ENCODE results near the gene ACP4. TPM values are rescaled to one million over a fixed set of nuclear protein-coding genes. Genes with fewer than 3 reads are reported as not detected.
"Not testable (repeated sequence)": the region's sequence is repeated elsewhere in the genome, so short reads cannot be mapped to it uniquely, and the experiment has no call there.

The ACP4 gene
- total RNA-seq, 1 donor from 2014 or later: not detected

GRCh38 chr19:50808856-50809255 is 18.6 kb downstream of the ACP4 start:
- DNase-seq (no peak), ATAC-seq (ENCODE audit: low read depth) (no peak)
- peaks cover 7% of the 10 kb centered on the region for H3K36me3 Mint-ChIP-seq (ENCODE audit: low read depth)
- no peak for TF ChIP-seq CTCF (IDR thresholded peaks at IDR 0.05)
- peaks cover 7% of the 10 kb centered on the region for H3K27me3 Mint-ChIP-seq
- intact Hi-C loops (cut with micrococcal nuclease): loop anchor here (10.0 kb wide), 1 partner anchor 556 kb away; the partner anchor contains the start of genes CLDND2 and ETFB
- CTCF ChIA-PET: no interaction called here
- H3K4me3 Mint-ChIP-seq: no peak overlapping the region
- H3K27ac Mint-ChIP-seq: no peak overlapping the region
- H3K4me1 Mint-ChIP-seq: peaks cover 14% of the 10 kb centered on the region
- POLR2A ChIA-PET: no interaction called here
- H3K9me3 Mint-ChIP-seq: no peaks in the 10 kb centered on the region

GRCh38 chr19:50811622-50812238 is 21.5 kb downstream of the ACP4 start:
- POLR2A ChIA-PET; H3K36me3 Mint-ChIP-seq (ENCODE audit: low read depth); CTCF ChIA-PET; H3K4me3 Mint-ChIP-seq; H3K4me1 Mint-ChIP-seq; DNase-seq; H3K27ac Mint-ChIP-seq; ATAC-seq (ENCODE audit: low read depth); H3K9me3 Mint-ChIP-seq; intact Hi-C loops (cut with micrococcal nuclease): not testable (repeated sequence)
- peaks cover 15% of the 10 kb centered on the region for H3K27me3 Mint-ChIP-seq

GRCh38 chr19:50812474-50812873 is 22.3 kb downstream of the ACP4 start:
- Mint-ChIP-seq H3K4me3 (no peak overlapping the region), H3K27ac (no peak overlapping the region), H3K9me3 (no peaks in the 10 kb centered on the region), H3K36me3 (ENCODE audit: low read depth) (no peaks in the 10 kb centered on the region), H3K4me1 (peaks cover 13% of the 10 kb centered on the region), H3K27me3 (peaks cover 15% of the 10 kb centered on the region)
- intact Hi-C loops (cut with micrococcal nuclease): no loop called here
- DNase-seq: no peak
- no peak for ATAC-seq (ENCODE audit: low read depth)
- TF ChIP-seq CTCF (IDR thresholded peaks at IDR 0.05): no peak
- POLR2A ChIA-PET: no interaction called here
- CTCF ChIA-PET: no interaction called here

- TF ChIP-seq CTCF (IDR thresholded peaks at IDR 0.05): no peak
- ChIA-PET POLR2A (no interaction called here), CTCF (no interaction called here)
- Mint-ChIP-seq H3K4me1 (peaks cover 37% of the 10 kb centered on the region), H3K27ac (no peak overlapping the region), H3K36me3 (ENCODE audit: low read depth) (no peaks in the 10 kb centered on the region), H3K9me3 (no peaks in the 10 kb centered on the region), H3K4me3 (no peak overlapping the region), H3K27me3 (peaks cover 15% of the 10 kb centered on the region)
- DNase-seq (no peak), ATAC-seq (ENCODE audit: low read depth) (no peak)
- intact Hi-C loops (cut with micrococcal nuclease): no loop called here
Measured at GRCh38 chr19:50814883-50815282, 24.7 kb downstream of the ACP4 start.

- Mint-ChIP-seq H3K4me1 (peaks cover 42% of the 10 kb centered on the region), H3K27me3 (peaks cover 15% of the 10 kb centered on the region), H3K4me3 (no peak overlapping the region), H3K36me3 (ENCODE audit: low read depth) (no peaks in the 10 kb centered on the region), H3K9me3 (no peaks in the 10 kb centered on the region), H3K27ac (no peak overlapping the region)
- ATAC-seq (ENCODE audit: low read depth): no peak
- TF ChIP-seq CTCF (IDR thresholded peaks at IDR 0.05): no peak
- DNase-seq: no peak
- intact Hi-C loops (cut with micrococcal nuclease): no loop called here
- ChIA-PET CTCF (interaction anchor here (1.0 kb wide), 1 partner anchor 107 kb away, joined by 3 read pairs; no protein-coding TSS in a partner anchor), POLR2A (interaction anchor here (0.6 to 1.4 kb wide), 3 partner anchors 11 to 1309 kb away, joined by 3 to 8 read pairs (median 4); no protein-coding TSS in a partner anchor)
Measured at GRCh38 chr19:50815439-50815838, 25.2 kb downstream of the ACP4 start.

Data from activated B cell treated with CpG ODN at 0.5 μM for 24 hours (primary cell).